DMS53 (cell line): ENCODE data around the gene HSF2BP.
A peak's percentile ranks its signal among the peaks of the same experiment; 100 is the strongest.
"Not testable (repeated sequence)": the region's sequence is repeated elsewhere in the genome, so short reads cannot be mapped to it uniquely, and the experiment has no call there.

Experiments used
- DNase-seq: peaks from one replicate; lab custom pipeline; 2025; lab: John Stamatoyannopoulos, UW

The HSF2BP gene

DNA sequence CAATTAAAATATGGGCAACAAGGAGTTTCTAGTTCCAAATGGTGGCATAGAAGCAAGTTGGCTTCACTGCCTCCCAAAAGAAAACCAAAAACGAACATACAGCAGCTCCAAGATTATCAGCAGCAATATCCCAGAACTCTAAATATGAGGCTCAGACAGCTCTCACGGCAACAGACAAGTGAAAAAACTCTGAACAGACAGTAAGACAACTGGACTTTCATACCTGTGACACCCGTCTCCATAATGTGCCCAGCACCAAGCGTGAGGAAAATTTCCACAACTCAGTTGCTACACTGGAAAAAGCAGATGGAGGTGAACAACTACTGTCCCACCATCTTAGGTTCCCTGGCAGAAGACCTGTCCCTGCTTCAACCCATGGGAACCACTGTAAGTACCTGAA, 39.9 kb downstream of the HSF2BP start:
- no peak for DNase-seq

- DNase-seq, result no peak
Observed at GRCh38 chr21:43618940-43619339, 40.3 kb downstream of the HSF2BP start.

DNA sequence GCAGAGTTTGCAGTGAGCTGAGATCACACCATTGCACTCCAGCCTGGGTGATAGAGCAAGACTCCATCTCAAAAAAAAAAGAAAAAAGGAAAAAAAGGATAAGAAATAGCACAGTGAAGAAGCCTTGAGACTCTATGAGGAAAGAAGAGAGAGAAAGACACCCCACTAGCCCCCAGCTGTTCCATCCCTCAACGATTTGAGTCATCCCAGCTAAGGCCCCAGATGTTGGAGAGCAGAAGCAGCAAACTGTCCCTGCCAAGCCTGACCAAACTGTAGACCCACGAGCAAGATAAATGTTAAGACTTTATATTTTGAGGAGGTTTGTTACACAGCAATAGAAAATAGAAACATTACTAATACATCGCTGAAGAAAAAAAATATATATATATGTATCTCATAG, 42.4 kb downstream of the HSF2BP start:
- DNase-seq, result not testable (repeated sequence)

DNA sequence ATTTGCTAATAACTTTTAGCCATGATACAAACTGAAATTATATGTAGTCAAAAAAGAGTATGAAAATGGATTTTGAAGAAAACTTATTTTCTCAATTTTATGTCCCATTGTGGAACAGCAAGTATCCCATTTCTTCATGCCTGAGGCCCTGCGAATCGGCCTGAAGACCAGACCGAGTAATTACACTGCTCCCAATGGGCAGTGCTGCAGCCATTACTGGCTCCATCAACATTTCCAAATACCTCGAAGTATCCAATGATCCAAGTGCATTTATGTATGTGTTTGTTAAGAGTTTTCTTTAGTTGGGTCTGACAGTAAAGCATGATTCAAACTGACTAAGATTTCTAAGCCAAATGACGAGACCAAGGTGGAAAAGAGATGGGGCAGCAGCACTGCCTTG, 44.4 kb downstream of the HSF2BP start:
- DNase-seq, result no peak

DNA sequence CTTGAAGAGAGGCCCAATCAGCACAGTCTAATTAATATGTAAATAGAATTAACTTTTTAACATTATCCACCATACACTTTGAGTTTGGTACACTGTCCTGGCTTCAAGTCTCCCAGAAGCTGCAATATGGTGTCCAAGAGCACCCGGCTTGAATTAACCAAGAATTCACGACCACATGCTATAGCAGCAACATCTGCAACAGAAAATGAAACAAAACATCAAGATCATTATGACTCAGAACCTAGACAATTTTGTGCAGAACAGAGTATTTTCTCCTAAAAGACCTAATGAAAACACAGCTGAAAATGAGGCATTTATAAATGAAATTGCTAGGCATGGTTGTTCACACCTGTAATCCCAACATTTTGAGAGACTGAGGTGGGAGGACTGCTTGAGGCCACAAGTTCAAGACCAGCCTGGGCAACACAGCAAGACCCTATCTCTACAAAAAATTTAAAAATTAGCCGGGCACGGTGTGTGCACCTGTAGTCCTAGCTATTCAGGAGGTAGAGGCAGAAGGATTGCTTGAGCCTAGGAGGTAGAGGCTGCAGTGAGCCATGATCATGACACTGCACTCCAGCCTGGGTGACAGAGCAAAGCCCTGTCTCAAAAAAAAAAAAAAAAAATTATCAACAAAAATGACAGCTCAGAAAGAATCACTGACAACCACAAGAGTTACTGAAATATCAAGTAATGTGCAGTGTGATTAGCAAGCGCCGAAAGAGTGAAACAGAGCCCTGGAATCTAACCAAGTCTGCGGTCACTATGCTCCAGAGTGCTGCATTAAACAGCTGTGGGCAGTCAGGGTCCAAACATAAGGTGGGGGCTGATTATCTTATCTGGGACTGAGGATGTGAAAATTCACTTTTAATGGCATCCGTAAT, 45.3 kb downstream of the HSF2BP start:
- DNase-seq, result no peak

- DNase-seq, result peak; percentile 59
Observed at GRCh38 chr21:43611598-43612369, 47.5 kb downstream of the HSF2BP start.

- peak; percentile 61 for DNase-seq
Observed at GRCh38 chr21:43609501-43610340, 49.6 kb downstream of the HSF2BP start.

DNA sequence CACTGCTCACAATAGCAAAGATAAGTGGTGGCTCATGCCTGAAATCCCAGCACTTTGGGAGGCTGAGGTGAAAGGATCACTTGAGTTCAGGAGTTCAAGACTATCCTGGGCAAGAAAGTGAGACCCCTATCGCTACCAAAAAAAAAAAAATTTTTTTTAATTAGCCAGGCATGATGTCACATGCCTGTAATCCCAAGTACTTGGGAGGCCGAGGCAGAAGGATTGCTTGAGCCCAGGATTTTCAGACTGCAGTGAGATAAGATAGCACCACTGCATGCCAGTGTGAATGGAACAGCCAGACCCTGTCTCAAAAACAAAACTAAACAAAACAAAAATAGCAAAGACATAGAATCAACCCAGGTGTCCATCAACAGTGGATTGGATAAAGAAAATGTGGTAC, 50.6 kb downstream of the HSF2BP start:
- DNase-seq, result no peak

DNA sequence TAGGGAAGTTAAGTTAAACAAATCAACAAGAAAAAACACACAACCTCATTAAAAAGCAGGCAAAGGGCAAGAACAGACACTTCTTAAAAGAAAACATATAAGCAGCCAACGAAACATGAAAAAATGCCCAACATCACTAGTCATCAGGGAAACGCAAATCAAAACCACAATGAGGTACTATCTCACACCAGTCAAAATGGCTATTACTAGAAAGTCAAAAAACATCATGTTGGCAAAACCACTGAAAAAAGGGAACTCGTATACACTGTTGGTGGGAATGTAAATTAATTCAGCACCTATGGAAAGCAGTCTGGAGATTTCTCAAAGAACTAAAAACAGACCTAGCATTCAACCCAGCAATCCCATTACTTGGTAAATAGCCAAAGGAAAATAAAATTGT, 51.1 kb downstream of the HSF2BP start:
- no peak for DNase-seq

DNA sequence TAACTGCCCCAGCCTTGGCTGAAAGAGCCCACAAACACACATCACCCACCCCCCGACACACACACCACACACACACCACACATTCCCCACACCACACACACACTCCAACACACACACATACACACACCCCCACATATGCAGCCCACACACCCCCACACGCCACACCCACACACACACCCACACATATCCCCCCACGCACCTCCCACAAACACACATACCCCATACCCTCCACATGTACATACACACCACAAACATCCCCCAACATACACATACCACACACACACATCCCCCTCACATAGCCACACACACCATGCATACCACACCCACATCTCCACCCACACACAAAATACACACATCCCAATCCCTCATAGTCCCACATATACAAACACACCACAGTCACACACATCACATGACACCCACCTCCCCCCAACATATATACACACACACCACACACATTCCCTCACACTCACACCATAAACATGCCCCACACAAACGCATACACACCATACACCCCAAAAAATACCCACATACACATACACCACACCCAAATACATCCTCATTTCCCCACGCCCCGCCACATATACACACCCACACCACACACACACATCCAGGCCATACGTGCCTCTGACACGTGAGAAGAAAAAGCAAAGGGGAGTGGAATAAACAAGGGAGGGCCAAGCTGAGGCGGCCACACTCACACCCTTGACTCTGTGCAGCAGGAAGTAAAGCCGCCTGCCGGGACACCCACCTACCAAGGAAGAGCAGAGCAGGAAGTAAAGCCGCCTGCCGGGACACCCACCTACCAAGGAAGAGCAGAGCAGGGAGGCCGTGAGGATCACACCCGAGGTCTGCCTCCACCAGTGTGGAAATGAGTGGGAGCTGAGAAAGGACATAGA, 53.7 kb downstream of the HSF2BP start:
- no peak for DNase-seq

DNA sequence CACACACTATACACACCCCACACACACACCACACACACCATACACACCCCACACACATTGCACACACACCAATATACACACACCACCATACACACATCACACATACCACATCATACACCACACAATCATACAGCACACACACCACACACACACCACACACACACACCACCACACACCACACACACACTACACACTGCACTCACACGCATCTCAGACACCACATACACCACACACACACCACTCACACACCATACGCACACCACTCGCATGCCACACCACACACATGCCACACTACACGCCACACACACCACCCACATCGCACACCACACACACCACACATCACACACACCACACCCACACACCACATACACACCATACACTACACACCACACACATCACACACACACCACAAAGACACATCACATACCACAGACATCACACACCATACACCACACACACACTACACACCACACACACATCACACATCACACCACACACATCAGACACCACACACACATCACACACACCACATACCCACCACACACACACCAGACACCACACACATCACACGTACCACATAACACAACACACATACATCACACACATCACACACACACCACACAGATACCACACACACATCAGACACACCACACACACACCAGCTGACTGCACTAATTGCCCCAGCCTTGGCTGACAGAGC, 54.6 kb downstream of the HSF2BP start:
- no peak for DNase-seq

- DNase-seq, result peak; percentile 26
Observed at GRCh38 chr21:43603641-43604504, 55.4 kb downstream of the HSF2BP start.

- peak; percentile 8 for DNase-seq
Observed at GRCh38 chr21:43603233-43603626, 56.1 kb downstream of the HSF2BP start.

DNA sequence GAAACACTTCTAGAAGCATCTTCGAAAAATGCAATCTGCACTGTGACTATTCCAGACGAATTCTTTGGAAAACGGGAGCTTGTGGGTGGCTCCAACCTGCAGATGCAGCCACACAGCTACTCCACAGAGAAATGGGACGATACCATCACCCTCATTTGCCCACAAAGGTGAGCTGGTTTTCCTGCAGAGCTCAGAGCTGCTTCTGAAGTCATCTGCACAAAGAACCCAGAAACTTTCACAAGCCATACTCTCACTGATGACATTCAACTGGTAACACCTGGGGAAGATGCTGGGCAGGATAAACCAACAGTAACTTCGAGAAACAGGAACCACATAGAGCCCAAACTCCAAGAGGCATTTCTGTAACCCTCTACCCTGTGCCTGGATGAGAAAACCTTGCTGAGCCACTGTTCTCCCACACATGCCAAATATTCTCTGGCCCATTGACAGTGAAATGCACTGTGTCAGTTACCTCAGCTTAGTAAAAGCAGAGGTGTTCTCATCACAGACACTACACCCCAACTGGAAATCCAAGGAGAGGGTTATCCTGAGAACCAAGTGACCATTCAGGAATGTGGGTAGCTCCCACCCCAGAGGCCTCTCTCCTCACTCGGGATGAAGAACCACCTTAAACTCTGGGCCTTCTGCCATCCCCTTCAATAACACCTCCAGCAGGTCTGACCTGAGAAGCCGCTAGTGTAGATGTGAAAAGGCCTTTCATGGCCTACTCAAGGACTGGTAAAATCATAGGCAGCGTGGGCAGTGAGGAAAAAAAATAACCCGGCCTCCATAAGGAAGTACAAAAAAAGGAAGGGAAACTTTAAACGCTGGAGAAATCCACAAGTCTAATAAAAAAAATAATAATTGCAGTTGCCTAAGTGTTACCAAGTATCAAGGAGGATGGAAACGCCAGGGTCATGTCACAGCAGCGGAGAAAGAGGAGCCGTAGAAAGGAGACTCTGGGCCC, 56.7 kb downstream of the HSF2BP start:
- DNase-seq, result no peak

DNA sequence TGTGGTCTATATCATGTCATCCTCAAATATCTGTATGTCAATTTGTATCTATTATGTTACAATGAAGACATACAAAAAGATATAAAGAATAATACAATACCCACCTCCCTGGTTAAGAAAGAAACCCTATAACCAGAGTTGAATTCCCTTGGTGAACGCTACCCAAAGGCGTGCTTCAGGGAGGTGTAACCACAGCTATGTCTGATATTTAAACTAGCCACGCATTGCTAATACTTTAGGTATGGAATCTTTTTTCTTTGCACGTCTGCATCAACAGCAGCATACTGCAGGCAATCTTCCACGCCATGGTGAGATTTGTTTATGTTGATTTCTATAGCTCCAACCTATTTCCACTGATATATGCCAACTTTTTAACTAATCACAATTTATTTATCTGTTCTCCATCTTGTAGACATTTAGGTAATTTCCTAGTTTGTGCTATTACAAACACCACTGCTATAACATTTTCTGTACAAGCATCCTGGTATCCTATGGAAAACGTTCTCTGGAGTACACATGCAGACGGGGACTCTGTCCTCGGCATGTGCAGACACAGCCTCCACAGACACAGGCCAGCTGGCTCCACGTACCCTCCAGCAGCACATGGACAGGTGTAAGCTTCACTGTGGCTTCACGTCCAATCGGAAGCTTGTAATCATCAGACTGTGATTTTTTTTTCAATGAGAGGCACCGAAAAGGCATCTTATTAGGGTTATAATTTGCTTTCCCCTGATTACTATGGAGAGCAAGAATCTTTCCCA, 58.5 kb downstream of the HSF2BP start:
- DNase-seq, result no peak

GRCh38 chr21:43599728-43600127, 59.6 kb downstream of the HSF2BP start:
- DNase-seq, result no peak

- DNase-seq, result no peak
Observed at GRCh38 chr21:43598416-43599120, 60.7 kb downstream of the HSF2BP start.
